ENCODE results near the gene TFPI.
"Not testable (repeated sequence)": the region's sequence is repeated elsewhere in the genome, so short reads cannot be mapped to it uniquely, and the experiment has no call there.

TFPI gene

DNA sequence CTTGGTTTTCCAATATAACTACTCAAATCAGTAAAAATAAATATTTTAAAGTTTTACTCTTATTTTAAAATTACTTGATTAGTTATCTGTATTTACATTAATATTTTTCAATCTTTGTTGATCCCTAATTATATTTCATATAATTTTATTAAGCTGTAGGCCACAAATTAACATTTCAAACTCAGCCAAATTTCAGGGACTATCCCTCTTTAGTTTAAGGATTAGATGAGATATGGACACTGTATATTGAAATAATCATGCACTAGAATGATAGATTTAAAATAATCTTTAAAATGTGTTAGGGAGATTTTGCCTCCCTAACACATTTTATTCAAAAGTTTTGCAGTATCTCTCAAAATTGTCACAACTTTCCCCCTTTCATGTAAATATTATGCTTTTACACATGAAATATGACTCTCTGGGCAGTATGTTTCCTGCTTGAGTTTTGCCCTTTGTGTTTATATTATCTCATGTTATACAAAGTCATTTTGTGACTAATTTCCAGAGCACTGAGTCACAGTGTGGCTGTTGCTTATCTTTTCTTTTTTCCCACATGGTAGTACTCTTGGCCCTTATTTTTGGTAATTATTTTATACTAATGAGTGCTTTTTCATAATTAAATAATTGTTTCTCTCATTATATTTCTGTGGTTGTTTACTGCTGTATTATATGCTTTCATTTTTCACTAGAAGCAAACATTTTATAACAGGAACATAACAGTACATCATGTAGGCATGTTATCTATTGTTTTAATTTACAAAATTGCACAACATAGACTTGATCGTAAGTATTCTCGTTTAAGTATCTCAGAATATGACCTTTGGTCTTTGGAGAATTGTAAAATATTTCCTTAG lies 1.2 kb downstream of the TFPI start:
- ATAC-seq, result peak; percentile 65
- no peak for DNase-seq

DNA sequence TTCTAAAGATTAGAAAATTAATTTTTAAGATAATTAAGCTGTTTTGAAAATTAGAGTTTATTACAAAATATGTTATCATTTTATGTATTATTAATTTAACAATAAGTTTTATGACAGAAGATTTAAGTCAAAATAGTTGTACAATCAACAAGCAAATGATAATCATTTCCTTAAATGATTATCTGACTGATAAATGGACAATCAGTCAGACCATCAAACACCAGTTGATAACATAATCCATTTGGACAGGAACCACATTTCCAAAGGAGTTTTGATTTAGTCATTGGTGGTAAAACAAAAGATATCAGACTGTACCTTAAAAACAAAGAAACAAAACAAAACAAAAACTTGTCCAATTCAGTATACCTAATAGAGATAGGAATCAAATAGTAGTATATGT lies 1.9 kb downstream of the TFPI start:
- DNase-seq (no peak), ATAC-seq (no peak)

DNA sequence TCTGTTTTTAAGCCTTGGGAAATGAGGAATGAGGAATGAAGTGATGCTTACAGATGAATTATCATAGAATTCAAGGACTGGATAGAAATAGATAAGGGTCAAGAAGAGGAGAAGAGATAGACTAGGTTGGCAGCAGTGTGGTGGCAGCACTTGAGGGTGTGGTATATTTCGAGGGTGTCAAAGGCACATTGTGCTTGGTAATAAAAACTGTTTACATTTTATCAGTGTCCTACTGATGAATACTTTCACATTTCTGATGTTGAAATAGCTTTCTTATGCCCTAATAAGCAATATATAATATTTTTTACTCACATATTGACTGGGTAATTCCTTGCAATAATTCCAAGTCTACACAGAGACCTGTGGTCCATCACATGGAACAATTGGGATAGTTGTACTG lies 3.4 kb downstream of the TFPI start:
- ATAC-seq (no peak), DNase-seq (no peak)

DNA sequence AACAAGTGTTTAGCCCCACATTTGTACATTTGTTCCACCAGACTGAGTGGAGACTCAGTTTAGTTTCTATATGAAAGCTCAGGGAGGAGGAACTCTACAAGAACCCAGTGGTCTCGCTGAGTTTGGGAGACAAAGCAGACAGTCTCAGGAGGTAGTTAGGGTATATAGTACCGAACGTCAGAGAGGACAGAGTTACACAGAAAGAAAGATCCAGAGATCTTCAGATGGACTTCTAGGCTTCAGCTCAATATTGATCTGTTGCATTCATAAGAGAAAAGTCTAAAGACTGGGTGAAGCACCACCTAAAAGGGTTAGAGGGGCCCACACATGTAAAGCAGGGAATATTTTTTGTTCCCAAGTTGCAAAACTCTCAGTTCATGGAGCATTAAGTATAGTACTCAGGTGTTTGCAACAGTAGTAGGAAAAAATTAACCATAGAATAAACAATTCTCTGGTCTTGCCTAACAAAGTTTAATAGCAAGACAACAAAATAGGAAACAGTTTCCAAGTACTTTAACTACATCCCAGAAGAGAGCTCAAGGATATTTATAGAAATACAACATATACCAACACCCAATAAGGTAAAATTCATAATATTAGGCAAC lies 4.2 kb downstream of the TFPI start:
- DNase-seq (no peak), ATAC-seq (no peak)

DNA sequence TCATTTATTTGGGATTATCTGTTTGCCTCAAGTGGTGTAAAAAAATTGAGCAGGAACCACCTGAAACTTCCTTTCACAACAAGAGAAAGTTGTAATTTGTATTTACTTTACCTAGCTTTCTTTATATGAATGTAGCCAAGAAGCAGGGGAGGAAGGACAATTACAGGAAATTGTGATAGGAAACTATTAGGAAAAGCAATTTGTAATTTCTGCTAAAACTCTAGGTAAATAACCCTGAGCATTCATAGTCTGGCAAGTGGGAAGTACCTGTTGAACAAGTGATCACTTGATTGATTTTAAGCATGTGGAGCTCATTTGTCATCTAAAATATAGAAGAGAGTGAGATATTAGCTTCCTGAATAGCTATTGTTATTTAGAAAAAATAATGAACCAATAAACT lies 5.0 kb downstream of the TFPI start:
- ATAC-seq (no peak), DNase-seq (no peak)

DNA sequence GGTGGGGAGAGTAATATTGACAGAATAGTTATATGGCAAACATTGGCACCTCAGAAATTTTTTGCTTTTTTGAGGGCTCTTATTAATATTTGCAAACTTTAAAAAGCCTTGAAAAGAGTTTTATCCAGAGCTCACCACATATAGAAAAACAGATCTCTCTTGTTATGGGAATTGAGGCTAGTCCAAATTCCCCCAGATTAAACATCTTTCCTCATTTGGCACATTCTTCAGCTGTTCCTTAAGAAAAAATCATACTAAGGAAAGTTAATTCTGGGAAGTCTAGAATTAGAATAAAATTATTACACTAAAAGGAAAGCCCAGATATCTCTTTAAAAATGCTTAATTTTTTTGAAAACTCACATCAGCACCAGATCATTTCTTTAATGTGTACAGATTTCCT lies 5.6 kb downstream of the TFPI start:
- ATAC-seq (no peak), DNase-seq (no peak)

DNA sequence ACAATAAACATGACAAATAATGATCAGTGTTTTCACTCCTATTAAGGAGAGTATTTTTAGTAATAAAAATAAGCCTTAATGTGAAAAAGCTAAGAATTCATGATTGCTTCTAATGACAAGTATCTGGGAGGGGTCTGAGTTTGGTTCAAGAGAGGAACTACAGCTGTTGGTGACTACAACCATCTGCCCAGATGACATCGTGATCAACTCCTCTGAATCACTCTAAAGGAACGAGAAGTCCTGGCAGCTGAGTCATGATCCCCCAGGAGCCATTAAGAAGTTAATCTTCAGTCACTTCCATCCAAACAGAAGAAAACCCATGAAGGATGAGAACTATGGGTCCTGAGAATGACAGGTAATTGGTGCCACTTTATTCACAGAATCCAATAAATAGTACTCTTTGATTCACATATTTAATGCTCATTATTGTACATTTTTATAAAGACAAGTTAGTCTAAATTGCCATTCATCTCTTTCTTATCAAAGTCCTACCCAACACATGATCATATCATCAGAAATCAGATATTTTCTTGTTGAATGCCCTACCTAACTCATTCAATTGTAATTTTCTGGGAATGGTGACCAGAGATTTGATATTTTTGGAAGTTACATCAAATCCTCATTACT lies 6.8 kb downstream of the TFPI start:
- ATAC-seq, result no peak
- DNase-seq, result no peak

DNA sequence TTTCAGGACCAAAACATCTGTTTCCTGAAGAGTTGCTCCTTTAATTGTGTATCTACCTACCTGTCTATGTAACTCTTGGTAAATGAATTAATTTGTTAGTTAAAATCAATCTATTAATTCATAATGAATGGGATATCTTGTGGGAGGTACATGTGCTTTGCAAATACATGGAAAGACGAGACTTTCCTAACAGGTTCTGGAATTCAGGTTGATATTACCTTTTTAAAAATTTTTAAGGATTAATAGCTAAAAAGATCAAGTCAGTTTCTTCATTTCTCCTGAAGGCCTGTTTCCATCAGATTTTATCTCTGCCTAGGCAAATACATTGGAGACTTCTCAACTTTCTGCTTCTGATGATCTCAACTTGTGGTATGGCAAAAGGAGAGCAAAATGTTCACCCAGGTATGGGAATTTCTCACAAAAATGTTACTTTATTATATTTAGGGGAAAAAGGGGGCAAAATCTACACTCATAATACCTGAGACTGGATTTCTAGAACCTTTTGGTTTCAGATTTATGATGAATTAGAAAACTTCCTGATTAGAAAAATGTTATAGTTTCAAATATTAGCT lies 7.4 kb downstream of the TFPI start:
- no peak for DNase-seq
- no peak for ATAC-seq

DNA sequence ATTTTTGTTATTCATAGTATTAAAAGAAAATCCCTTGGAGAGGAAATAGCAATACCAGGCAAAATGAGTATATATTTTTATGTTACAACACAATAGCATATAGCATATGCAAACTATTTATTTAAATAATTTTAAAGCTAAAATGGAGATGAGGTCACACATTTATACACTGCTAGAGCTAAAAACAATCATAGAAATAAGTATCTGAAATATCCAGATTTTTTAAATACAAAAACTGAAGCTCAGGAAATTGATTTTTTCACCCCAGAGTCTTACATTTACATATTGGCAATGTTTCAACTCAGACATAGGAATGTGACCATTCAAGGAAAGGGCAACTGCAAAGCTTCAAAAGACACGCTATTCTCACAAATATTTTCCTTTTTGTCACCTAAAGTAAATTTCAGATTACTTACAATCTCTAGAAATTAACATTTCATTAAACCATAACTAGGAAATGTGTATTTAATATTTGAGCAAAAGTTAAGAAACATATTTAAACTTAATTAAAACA lies 8.9 kb downstream of the TFPI start:
- DNase-seq (no peak), ATAC-seq (no peak)

DNA sequence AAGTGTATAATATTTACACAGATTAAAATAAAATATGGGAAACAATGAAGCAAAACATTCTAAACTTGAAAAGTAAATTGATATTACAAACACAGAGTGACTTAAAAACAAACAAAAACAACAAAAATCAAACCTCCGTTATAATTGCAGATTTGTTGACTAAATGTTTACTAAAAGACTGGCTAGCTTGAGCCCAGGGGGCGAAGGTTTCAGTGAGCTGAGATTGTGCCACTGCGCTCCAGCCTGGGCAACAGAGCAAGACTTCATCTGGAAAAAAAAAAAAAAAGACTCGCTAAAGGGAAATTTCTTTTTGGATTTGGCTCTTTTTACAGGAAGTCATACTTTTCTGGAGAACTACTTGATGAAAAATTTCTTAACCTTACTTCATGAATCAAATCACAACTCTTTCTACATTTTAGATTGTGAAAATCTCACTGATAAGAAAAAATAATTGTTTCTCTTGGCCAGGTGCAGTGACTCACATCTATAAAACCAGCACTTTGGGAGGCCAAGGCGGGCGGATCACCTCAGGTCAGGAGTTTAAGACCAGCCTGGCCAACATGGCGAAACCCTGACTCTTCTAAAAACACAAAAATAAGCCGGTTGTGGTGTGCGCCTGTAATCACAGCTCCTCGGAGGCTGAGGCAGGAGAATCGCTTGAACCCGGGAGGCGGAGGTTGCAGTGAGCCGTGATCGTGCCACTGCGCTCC lies 9.7 kb downstream of the TFPI start:
- no peak for DNase-seq

DNA sequence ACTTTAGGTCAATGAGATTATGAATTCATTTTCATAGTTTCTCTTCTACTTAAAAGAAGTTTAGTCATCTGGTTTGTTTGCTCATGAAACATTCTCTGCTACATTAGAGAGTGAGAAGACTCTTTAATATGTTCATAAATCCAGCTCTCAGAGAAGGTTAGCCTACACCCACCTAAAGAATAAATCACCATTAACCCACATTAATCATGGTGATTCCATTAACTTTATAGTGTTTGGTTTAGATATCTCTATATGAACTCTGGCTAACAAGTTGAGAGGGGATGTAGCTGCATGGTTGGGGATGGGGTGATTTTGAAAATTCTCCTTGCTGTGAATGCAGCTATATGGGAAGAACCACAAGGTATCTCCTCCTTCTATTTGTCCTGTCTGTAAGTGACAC lies 10.7 kb downstream of the TFPI start:
- ATAC-seq, result no peak
- no peak for DNase-seq

More for the DNA sequence above, 9.7 kb downstream of the TFPI start:
- no peak for ATAC-seq

DNA sequence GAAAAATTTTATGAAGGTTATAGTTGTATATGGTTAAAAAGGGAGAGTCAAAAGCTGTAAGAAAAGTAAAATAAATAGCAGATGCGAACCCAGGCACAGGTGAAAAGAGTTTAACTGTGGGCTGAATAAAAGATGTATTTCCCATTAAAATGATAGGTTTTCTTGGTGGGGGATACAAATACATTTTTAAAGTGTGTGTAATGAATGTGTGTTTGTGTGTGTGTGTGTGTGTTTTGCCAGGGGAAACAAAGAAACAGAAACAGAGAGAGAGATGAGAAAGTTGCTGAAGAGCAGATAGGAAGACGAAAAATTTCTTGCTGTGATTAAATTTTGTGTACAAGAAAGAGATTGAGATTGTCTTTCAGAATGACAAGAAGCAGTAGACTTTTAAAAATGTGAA lies 12.1 kb downstream of the TFPI start:
- ATAC-seq, result no peak
- DNase-seq, result no peak

DNA sequence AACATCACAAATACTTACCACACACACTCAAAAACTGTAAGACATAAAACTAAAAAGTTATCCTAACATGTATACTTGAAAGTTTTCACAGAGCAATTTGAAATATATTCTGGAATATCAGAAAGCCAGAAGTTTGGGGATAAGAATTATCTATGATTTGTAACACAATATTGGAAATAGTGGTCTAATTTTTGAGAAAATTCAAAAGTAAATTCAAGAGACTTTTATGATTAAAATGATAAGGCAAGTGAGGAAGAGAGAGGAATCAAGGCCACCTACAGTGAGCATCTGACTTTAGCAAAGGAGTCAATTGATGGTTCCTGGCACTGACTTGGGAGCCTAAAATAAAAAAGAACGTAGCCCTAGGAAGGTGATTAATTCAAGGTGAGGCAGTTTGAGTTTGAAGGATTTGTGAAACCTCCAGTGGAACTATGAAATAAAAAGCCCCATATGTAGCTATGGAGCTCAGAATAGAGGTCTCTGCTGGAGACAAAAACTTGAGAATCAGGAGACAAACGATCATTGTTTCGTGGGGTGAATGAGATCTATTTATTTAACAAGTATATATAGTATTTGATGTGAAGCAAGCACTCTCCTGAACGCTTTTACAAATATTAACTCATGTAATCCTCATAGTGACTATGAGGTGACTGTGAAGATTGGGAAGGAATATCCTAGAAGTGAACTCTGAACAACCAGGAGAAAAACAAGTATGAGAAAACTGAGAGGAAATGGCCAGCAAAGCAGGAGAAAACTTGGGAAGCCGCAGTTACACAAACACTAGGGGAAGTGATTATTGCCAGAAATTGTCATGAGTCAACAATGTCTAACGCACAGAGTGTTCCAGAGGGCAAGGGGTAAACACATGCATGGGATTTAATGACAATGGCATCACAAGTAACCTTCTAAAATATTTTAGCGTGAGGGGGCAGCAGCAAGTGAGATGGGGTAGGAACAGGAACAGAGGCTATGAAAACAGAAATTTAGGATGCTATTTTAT lies 12.8 kb downstream of the TFPI start:
- ATAC-seq, result no peak
- DNase-seq, result no peak

DNA sequence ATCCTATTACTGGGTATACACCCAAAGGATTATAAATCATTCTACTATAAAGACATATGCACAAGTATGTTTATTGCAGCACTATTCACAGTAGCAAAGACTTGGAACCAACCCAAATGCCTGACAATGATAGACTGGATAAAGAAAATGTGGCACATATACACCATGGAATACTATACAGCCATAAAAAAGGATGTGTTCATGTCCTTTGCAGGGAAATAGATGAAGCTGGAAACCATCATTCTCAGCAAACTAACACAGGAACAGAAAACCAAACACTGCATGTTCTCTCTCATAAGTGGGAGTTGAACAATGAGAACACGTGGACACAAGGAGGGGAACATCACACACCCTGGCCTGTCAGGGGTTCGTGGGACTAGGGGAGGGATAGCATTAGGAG lies 16.0 kb downstream of the TFPI start:
- not testable (repeated sequence) for ATAC-seq, DNase-seq

DNA sequence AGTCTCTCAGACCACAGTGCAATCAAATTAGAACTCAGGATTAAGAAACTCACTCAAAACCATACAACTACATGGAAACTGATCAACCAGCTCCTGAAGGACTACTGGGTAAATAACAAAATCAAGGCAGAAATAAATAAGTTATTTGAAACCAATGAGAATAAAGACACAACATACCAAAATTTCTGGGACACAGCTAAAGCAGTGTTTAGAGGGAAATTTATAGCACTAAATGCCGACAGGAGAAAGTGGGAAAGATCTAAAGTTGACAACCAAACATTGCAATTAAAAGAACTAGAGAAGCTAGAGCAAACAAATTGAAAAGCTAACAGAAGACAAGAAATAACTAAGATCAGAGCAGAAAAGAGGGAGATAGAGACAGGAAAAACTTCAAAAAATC lies 18.9 kb downstream of the TFPI start:
- not testable (repeated sequence) for ATAC-seq, DNase-seq

DNA sequence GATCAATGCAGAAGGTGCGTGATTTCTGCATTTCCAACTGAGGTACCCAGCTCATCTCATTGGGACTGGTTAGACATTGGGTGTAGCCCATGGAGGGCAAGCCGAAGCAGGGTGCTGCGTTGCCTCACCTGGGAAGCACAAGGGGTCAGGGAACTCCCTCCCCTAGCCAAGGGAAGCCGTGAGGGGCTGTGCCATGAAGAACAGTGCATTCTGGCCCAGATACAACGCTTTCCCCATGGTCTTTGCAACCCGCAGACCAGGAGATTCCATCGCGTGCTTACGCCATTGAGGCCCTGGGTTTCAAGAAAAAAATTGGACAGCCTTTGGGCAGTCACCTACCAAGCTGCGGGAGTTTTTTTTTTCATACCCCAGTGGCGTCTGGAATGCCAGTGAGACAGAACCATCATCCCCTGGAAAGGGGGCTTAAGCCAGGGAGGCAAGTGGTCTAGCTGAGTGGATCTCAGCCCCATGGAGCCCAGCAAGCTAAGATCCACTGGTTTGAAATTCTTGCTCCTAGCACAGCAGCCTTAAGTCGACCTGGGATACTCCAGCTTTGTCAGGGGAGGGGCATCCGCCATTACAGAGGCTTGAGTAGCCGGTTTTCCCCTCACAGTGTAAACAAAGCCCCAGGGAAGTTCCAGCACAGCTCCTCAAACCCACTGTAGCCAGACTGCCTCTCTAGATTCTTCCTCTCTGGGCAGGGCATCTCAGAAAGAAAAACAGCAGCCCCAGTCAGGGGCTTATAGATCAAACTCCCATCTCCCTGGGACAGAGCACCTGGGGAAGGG lies 21.7 kb downstream of the TFPI start:
- no peak for ATAC-seq
- no peak for DNase-seq

DNA sequence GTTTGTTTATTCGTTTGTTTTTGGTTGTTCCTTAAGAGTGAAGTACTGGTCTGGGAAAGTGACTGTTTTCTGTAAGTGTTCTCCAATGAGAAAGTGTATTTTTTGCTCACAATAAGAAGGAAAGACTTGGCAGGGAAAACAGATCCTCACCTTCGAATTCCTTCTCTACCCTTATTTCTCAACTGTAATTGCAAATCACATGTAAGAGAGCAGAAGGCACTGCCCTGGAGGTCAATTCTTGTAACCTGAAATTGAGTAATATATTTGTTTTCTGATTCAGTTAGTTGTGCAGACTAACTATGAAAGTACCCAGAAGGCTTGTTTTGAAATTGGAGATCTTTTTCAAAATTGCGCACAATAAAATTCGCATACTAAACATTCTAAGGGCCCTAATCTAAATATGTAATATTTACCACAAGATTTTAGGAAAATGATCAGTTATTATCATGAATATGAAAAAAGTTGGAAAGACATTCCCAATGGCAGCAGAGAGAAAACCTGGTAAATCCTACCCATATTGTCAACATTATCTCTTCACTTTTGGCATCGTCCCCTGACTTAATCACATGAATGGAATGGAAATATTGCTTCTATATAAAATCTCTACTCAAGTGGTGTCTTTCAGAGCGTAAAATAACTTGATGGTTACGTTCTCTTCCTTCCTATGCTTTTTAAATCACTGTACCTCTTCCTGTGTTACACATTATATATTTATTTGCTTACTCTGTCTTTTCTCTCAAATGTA lies 24.1 kb downstream of the TFPI start:
- no peak for DNase-seq
- ATAC-seq, result no peak

DNA sequence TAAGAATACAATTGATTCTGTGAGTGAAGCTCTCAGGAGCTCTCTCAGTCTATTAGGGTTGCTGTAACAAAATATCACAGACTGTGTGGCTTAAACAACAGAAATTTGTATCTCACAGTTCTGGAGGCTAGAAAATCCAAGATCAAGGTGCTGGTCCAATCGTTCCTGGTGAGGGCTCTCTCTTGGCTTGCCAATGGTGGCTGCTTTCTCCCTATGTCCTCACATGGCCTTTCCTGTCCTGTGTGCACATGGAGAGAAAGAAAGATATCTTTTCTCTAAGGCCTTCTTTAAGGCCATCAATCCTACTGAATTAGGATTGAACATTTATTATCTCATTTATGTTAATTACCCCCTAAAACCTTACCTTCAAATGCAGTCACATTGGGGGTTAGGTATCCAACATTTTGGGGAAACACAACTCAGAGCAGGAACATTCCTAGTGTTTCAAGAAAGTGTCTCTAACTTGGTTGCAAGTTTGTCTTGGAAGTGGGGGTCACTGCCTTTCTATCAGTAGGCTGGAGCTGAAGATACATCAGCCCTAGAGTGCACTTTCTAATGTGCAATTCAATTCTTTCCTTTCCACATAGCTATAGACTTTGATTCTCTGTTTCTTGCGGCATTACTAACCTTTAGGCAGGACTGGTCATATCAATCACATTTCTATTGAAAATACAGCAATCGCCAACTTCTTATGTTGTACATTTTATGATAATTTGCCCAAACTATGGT lies 24.8 kb downstream of the TFPI start:
- DNase-seq (no peak), ATAC-seq (no peak)

DNA sequence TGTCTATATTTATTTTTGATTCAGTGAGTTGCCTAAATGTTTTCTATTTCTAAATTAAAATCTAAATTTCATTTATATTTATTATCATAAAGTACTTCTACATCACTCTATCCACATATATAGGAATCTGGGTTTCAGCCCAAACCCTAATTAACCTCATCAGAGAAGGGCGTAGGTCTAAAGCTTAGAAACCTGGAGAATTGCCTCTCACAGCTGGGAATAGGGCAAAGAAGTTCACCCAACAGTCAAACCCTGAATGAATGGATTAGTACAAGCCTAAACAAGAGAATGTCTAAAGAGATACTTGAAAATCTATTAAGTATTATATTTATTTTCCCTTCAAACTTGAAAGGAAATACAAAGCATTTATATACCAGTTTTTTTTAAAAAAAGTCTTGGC lies 26.2 kb downstream of the TFPI start:
- DNase-seq (no peak), ATAC-seq (no peak)

All from stimulated activated naive CD8-positive, alpha-beta T cell treated with anti-CD3 and anti-CD28 coated beads, Interleukin-15, Interleukin-2, amounts not matched to agents 100 U/mL and 50 U/mL, for 24 hours (primary cell).